ENCODE data around the gene RBM34. TPM values are rescaled to one million over a fixed set of nuclear protein-coding genes. Genes with fewer than 3 reads are reported as not detected.

The RBM34 gene
- total and polyA plus RNA-seq, 12 donors, result 41.5 to 139 (median 52.7) TPM

- H3K27ac ChIP-seq, result no peak overlapping the region
- no peak overlapping the region for H3K4me3 ChIP-seq
- no peaks in the 10 kb centered on the region for H3K9me3 ChIP-seq
- WGBS, 2 donors, result 95% methylated on average over 6 of the region's 6 CpGs
- no peak for TF ChIP-seq CTCF (IDR thresholded peaks at IDR 0.05)
- ATAC-seq (no peak), DNase-seq (no peak)
- H3K4me1 ChIP-seq, result peaks cover 3 to 39% (median 15%) of the 10 kb centered on the region in 9 donors
- peaks cover 0 to 65% (median 19%) of the 10 kb centered on the region in 9 donors for H3K36me3 ChIP-seq
- intact Hi-C loops (cut with DNase I), result no loop called here
- H3K27me3 ChIP-seq, result no peaks in the 10 kb centered on the region
These were observed 2.4 kb downstream of the RBM34 start for GRCh38 chr1:235158680-235159079.

GRCh38 chr1:235157150-235157549 is 3.9 kb downstream of the RBM34 start:
- Histone ChIP-seq H3K36me3 (peaks cover 0 to 80% (median 25%) of the 10 kb centered on the region in 9 donors), H3K27ac (no peak overlapping the region), H3K9me3 (no peaks in the 10 kb centered on the region), H3K4me3 (no peak overlapping the region), H3K27me3 (no peaks in the 10 kb centered on the region), H3K4me1 (peaks cover 3 to 39% (median 15%) of the 10 kb centered on the region in 9 donors)
- intact Hi-C loops (cut with DNase I), result no loop called here
- WGBS, 2 donors, result 92 to 98% methylated on average over 4 of the region's 4 CpGs
- no peak for TF ChIP-seq CTCF (IDR thresholded peaks at IDR 0.05)
- ATAC-seq (no peak), DNase-seq (no peak)

- DNase-seq (no peak), ATAC-seq (no peak)
- Histone ChIP-seq H3K4me1 (peaks cover 3 to 35% (median 14%) of the 10 kb centered on the region in 9 donors), H3K36me3 (peaks cover 0 to 84% (median 30%) of the 10 kb centered on the region in 9 donors), H3K4me3 (no peak overlapping the region), H3K27me3 (no peaks in the 10 kb centered on the region), H3K27ac (no peak overlapping the region), H3K9me3 (no peaks in the 10 kb centered on the region)
- no peak for TF ChIP-seq CTCF (IDR thresholded peaks at IDR 0.05)
- intact Hi-C loops (cut with DNase I), result no loop called here
- WGBS, 2 donors, result 87 to 90% methylated on average over 4 of the region's 4 CpGs
These were observed 4.3 kb downstream of the RBM34 start for GRCh38 chr1:235156740-235157139.

- ATAC-seq (no peak), DNase-seq (no peak)
- 96 to 97% methylated on average over 3 of the region's 3 CpGs for WGBS, 2 donors
- intact Hi-C loops (cut with DNase I), result no loop called here
- no peak for TF ChIP-seq CTCF (IDR thresholded peaks at IDR 0.05)
- Histone ChIP-seq H3K36me3 (peaks cover 0 to 89% (median 33%) of the 10 kb centered on the region in 9 donors), H3K4me1 (peaks cover 3 to 33% (median 14%) of the 10 kb centered on the region in 9 donors), H3K9me3 (no peaks in the 10 kb centered on the region), H3K27me3 (no peaks in the 10 kb centered on the region), H3K27ac (no peak overlapping the region), H3K4me3 (no peak overlapping the region)
These were observed 4.8 kb downstream of the RBM34 start for GRCh38 chr1:235156265-235156664.

All from heart right ventricle (tissue), 16 donors.